WTC11 (cell line): ENCODE results near the gene MARCHF11.

Experiments
- CREM ChIP-seq: sonication (generic); formaldehyde crosslinking; IDR thresholded peaks from 2 replicates; pipeline ENCODE4 v1.8.1; 2022; ENCODE audit warnings: mild to moderate bottlenecking, missing genetic modification reagents, moderate library complexity
- NR1H2 ChIP-seq: sonication (generic); formaldehyde crosslinking; IDR thresholded peaks from 2 replicates; pipeline ENCODE4 v1.9.0; 2021; ENCODE audit warnings: mild to moderate bottlenecking, moderate library complexity, missing genetic modification reagents
- TF ChIP-seq, protein P1 (sequence below): fragments of 200-600 bp; IDR thresholded peaks from 2 replicates; pipeline ENCODE4 v1.8.0; 2022; ENCODE audit warnings: antibody characterized with exemption

DNA sequence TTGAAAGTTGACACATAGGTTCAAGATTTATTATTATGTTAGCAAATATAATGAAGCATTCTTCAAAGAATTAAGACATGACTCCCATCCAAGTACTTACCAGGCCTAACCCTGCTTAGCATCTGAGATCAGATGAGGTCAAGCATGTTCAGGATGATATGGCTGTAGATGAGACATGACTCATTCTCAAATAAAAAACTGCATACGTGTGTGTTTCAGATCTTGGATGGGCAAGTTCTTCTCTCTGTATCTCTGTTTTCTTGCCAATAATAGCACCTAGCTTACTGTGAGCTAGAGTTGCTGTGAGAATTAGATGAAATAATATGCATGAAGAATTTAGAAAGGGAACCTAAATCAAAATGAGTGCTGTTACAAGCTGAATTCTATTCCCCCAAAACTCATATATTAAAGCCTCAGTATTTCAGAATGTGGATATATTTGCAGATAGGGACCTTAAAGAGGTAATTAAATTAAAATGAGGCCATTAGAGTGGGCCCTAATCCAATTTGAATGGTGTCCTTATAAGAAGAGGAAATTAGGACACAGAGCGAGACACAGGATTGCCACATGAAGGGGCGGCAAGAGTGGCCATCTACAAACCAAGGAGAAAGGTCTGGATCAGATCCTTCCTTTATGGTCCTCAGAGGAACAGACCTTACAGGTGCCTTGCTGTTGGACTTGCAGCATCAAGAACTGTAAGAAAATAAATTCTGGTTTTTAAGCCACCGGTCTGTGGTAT, 146.2 kb downstream of the MARCHF11 start:
- TF ChIP-seq CREM (CRISPR knock-in tag) (no peak), NR1H2 (CRISPR knock-in tag) (no peak)
- TF ChIP-seq, protein P1, sequence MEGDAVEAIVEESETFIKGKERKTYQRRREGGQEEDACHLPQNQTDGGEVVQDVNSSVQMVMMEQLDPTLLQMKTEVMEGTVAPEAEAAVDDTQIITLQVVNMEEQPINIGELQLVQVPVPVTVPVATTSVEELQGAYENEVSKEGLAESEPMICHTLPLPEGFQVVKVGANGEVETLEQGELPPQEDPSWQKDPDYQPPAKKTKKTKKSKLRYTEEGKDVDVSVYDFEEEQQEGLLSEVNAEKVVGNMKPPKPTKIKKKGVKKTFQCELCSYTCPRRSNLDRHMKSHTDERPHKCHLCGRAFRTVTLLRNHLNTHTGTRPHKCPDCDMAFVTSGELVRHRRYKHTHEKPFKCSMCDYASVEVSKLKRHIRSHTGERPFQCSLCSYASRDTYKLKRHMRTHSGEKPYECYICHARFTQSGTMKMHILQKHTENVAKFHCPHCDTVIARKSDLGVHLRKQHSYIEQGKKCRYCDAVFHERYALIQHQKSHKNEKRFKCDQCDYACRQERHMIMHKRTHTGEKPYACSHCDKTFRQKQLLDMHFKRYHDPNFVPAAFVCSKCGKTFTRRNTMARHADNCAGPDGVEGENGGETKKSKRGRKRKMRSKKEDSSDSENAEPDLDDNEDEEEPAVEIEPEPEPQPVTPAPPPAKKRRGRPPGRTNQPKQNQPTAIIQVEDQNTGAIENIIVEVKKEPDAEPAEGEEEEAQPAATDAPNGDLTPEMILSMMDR = no peak
